Measurements from ENCODE around the gene RRP15.

GRCh38 chr1:218346391-218347204 is 61.5 kb downstream of the RRP15 start:
- TF ChIP-seq POLR2A (IDR thresholded peaks at IDR 0.05) = no peak
- no peak for TF ChIP-seq CTCF (IDR thresholded peaks at IDR 0.05)
